ENCODE data around the gene TBKBP1.

Gene TBKBP1

GRCh38 chr17:47714773-47715396 is 20.9 kb downstream of the TBKBP1 start:
- DNase-seq: no peak

DNA sequence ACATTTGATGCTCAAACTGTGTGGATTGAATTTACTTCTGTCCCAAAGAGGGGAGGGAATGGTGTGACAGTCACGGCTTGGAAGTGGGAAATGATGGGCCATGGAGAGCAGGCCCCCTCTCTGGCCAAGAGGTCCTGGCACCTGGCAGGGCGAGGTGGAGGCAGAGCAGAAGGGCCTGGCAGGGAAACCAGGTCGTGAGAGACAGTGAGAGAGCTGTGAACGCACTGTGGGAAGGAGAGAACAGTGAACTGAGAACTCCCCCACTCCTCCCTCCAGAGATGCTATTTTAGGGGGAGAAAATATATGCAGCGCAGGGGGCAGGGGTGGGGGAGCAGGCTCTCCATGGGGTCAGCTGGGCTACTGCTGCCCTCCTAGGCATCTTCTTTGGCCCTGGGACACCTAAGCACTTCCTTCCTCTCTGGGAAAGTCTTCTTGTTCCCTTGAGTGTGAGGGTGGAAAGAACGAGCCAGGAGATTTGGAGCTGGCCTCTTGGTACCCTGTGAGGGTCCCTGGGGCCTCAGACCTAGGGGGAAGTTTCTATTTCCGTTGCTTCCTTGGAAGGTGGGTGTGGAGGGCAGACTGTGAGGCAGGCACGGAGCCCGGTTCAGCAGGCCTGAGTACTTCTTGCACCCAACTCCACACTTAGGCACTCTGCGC is 21.8 kb downstream of the TBKBP1 start:
- DNase-seq: no peak

DNA sequence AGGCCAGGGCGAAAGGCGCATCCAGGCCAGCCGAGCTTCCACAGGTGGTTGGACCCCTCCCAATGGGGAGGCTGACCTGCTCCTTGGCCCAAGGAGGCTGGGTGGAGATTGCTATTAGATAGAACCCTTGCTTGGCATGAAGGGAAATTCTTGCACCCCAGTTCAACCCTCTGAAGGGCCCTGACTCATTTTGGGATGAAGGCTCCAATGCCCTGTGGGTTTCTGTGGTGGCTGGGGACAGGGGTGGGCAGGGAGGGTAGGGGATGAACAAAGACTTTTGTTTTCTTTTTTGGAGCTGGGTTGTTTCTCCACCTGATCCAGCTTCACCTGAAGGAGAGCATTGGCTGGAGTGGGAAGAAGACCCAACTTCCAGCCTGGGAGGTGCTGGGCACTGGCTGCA is 22.4 kb downstream of the TBKBP1 start:
- DNase-seq: no peak

GRCh38 chr17:47717261-47717697 is 23.3 kb downstream of the TBKBP1 start:
- DNase-seq: no peak

DNA sequence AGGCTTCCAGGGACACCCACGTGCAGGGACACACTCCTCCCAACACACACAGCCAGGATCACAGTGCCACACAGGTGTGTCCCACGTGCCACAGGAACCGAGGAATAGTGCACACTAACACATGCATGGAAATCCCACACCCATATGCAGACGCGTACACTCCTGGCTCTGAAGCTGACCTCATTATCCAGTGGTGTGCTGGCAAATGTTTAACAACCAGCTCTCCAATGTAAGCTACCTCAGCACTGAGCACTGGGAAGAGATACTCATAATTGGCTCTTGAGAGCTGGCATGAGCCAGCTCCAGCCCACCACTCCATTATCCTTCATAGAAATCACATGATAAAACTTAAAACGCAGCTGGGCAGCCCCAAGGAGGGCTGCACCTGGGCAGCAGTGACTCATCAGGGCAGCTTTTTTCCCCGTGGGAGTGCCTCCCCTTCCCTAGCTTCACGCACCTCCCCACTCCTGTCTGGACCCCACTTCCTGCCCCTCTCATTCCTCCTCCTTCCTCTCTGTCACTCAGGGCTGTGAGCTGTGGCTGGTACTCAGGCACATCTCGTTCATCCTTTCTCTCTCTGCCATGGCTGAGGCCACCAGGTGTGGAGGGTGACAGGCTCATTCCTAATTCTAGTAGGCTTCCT is 24.1 kb downstream of the TBKBP1 start:
- DNase-seq: no peak

DNA sequence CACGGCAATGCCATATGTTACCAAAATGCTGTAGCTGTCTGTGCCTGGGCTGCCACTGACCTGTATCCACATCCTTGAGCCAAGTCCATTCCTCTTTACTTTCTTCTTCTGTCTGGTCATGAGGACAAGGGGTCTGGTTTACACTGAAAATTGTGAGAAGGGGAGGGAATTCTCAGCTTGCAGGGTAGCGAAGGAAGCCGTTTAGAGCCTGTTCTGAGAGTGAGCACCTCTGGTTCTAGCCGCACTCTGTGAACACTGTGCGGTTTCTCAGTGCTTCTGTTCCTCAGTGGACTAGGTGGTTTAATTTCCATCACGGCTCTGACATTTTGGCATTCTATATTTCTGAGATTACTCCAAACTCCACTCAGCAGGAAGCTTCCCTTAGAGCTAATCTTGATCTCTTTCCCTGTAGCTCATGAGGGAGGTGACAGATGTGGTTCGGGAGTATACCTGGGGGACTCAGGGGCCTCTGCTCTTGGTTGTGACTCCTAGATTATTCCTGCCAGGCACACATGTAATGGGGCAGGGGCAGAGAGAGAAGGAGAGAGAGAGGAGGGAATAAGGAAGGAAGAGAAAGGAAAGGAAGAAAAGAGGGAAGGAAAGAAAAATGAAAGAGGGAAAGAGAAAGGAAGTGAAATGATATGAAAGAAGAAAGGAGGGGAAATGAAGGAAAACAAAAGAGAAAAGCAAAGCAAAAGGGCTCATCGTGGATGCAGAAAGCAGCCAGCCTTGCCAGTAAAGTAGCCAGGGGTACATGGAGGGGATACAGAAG is 24.9 kb downstream of the TBKBP1 start:
- no peak for DNase-seq

GRCh38 chr17:47719411-47720152 is 25.6 kb downstream of the TBKBP1 start:
- DNase-seq: no peak

DNA sequence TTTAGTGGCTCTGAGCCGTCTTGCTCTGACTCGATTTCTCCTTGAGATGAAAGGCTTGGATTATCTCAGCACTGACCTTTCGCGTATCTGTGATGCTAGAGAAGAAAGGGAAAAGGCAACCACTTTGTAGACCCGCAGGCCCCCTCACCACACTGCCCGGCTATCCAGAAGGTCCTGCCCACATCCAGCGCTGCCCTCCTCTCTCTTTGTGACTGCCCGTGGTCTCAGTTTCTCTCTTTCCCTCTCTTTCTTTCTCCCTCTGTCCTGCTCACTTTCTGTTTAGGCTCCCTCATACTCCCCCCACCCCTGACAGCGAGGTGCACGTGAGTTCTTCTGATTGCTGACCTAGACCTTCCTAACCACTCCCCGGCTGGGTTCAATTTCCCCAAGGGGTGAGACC is 26.2 kb downstream of the TBKBP1 start:
- DNase-seq: no peak

DNA sequence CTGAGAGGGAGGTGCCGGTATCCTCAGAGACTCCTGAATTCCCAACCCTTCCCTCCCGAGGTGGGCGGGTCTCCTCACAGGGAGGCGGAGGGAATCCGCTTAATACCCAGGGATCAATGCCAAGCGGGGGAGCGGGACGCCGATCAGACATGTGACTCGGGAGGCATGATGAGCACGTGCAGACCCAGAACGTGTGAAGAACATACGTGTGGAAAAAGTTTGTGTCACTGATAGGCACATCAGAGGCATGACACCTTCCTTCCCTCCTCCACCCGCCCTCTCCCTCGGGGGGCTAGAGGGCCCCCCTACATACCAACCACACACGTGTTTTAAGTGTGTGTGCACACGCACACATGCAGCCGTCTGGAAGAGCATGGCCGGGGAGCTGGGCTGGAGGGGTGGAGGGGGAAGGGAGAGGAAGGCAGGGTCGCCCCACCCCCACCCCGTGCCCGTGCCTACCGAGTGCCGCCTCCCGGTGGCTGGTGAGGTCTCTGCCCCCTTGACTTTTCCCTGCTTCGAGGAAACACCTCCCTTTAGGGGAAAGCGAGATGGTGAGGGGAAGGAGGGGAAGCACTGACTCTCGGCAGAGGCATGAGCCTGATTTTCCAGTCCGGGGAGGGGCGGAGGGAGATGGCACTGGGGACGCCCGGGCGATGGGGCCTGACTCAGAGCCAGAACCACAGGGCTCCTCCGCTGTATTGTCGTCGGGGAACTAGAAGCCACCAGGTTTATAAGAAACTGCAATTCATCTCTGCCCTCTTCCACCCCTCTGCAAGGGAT is 27.0 kb downstream of the TBKBP1 start:
- no peak for DNase-seq

DNA sequence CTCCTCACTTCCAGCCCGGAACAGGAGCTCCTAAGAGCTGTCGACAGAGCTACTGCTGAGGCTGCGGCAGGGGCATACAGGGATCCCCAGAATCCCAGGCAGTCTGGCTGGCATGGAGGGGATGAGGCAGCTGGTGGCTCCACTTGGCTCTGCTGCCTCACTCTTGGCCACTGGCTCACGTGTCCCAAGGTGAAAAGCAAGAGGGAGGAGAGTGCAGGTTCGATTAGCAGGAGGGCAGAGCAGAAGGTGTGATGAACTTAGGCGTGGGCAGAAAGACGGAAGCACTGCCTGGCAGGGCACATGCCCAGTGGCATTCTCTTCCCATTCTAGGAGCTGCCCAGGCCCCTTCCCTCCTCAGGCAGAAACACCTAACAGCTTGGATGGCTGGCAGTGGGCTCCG is 27.8 kb downstream of the TBKBP1 start:
- DNase-seq: no peak

DNA sequence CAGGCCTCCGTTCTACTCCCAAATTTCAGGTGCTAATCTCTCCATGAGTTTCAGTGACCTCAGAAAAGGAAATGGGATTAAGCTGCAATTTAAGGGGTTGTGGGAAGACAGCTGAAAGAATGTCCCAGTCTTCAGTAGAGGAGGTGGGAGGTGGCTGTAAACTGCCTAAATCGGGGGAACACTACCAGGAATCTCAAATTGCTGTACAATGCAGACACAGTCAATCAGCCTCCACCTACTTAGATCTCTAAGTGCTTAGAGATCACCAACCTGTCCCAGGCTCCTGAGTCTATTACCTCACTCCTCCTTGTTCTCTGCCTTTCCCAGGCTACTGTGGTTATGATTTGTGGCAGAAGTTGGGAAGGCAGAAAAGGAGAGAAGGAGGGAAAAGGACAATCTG is 30.7 kb downstream of the TBKBP1 start:
- DNase-seq: no peak

DNA sequence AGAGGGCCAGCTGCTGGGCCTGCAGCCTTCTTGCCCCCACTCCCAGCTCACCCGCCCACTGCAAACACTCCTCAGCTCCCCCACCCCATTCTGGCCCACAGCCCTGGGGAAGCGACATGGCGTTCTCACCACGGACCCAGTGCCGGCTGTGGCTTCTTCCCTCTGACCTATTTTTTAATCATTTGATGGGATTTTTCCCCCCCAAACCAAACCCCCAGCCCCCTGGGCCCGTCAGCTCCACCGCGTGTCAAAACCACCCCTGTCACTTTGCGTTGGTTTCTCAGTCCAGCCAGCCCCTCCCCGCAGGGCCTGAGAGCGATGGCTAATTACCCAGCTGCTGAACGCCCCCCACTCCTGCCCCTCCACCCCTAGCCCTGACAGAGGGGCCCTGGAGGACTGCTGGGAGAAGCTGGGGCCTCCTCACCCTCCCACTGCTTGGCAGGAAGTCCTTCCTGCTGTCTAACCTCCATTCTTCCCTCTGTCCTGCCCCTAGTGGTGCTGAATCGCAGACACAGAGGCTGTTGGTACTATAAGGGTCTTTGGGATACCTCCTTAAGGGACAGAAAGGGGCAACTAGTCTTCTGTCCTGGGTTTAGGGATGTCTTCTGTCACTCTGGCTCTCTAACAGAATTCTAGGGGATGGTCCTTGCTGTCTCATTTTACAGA is 31.6 kb downstream of the TBKBP1 start:
- no peak for DNase-seq

- DNase-seq: no peak
Measured at GRCh38 chr17:47726796-47727703, 33.1 kb downstream of the TBKBP1 start.

- DNase-seq: no peak
Measured at GRCh38 chr17:47727704-47728036, 33.7 kb downstream of the TBKBP1 start.

DNA sequence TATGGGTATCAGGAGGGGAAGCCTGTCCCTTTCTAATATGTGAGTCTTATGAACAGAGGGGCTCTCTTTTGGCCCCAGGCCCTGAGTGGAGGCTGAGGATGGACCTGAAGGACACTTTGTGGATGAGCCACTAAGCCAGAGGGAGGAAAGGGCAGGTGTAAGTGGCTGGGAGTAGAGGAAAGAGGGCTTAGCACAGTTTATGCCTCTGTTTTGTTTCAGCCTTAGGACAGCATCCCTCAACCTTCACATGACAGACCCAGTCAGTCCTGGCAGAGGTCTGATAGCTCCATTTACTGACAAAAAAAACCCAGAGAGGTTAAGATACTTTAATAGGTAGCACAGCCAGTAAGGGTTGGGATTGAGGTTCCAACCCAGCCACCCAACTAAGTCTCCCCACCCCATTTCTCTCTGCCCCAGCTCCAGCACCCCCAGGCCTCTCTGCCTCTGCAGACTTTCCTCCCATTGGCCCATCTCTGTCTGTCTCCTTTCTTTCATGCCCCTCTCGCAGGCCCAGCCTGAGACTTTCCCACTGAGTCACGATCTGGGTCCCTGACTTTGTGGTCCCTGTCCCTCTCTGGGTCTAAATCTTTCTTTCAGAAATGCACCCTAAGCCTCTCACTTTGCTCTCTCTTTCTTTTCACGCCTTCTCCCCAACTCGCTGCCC is 34.4 kb downstream of the TBKBP1 start:
- DNase-seq: no peak

DNA sequence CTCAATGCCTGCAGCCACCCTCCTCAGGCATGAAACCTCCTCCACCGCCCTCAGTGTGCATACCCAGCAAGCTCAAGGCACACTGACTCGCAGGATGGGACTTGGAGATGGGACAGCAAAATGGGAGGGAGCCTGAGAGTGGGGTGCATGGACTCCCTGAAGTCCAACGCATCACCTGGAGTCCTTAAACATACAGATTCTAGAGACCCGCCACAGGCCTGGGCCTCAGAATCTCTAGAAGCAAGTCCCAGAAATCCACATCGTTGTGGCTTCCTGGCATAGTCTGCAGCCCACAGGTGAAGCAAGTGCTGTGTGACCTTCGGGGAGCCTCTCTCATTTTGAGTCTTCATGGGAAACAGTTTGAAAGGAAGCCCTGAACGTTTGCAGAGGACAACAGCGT is 35.5 kb downstream of the TBKBP1 start:
- DNase-seq: no peak

- no peak for DNase-seq
Measured at GRCh38 chr17:47730681-47731080, 36.7 kb downstream of the TBKBP1 start.

GRCh38 chr17:47731396-47731795 is 37.4 kb downstream of the TBKBP1 start:
- no peak for DNase-seq

- DNase-seq: no peak
Measured at GRCh38 chr17:47732399-47733046, 38.6 kb downstream of the TBKBP1 start.

Data from hippocampal formation (tissue), 2 donors.